Measurements from ENCODE around the gene LIX1L. TPM values are rescaled to one million over a fixed set of nuclear protein-coding genes. Genes with fewer than 3 reads are reported as not detected.

Gene LIX1L
- total RNA-seq, 1 experiment from 2014 or later = 12.4 TPM

- no TSS peak for BruUV-seq (replicated peaks)
- H3K36me3 ChIP-seq (ENCODE audit: control insufficient read depth in 1 of 2, insufficient read depth in 2 of 2, low read length in 2 of 2) = no peaks in the 10 kb centered on the region
- DNase-seq (ENCODE audit: low read depth, low spot score) (no peak), ATAC-seq (no peak)
- H3K4me1 ChIP-seq (ENCODE audit: control insufficient read depth in 1 of 2, insufficient read depth in 2 of 2, low read length in 2 of 2) = peaks cover 0 to 3% of the 10 kb centered on the region in 2 experiments; a peak in 1 of 4 replicates
- no peak overlapping the region for H3K9ac ChIP-seq (ENCODE audit: low read length)
- H3K79me2 ChIP-seq (ENCODE audit: insufficient read depth, low read length) = no peaks in the 10 kb centered on the region
- H4K20me1 ChIP-seq (ENCODE audit: insufficient read depth) = no peaks in the 10 kb centered on the region
- no peak overlapping the region for H3K4me3 ChIP-seq (replicated peaks in 1 of 2; ENCODE audit: low read depth in 1 of 2, low read length in 2 of 2)
- H3K27me3 ChIP-seq (ENCODE audit: insufficient read depth, low read length) = no peaks in the 10 kb centered on the region
- intact Hi-C loops (cut with micrococcal nuclease) = loop anchor here (10.0 kb wide), 1 partner anchor 62 kb away; no protein-coding TSS in a partner anchor
- H3K4me2 ChIP-seq (ENCODE audit: low read length) = no peak overlapping the region
- ChIA-PET CTCF (no interaction called here), POLR2A (interaction anchor here (1.1 kb wide), 1 partner anchor 12 kb away, joined by 3 read pairs; no protein-coding TSS in a partner anchor), RAD21 (ENCODE audit: low non-redundant PET in 1 of 2, low total read pairs in 2 of 2, uncharacterized antibody in 2 of 2, unreplicated experiment in 2 of 2) (no interaction called here)
- no peak overlapping the region for H2AFZ ChIP-seq (ENCODE audit: low read depth, low read length, poor library complexity, severe bottlenecking)
- no peak for TF ChIP-seq JUND (IDR thresholded peaks at IDR 0.05)
- TF ChIP-seq CBX3 (IDR thresholded peaks at IDR 0.05; ENCODE audit: low read depth) = no peak
- TF ChIP-seq ZFX (IDR thresholded peaks at IDR 0.05) = no peak
- TF ChIP-seq YY1 (IDR thresholded peaks at IDR 0.05; ENCODE audit: extremely low read depth, insufficient replicate concordance, low read depth, low read length) = no peak
- TF ChIP-seq, protein P1, sequence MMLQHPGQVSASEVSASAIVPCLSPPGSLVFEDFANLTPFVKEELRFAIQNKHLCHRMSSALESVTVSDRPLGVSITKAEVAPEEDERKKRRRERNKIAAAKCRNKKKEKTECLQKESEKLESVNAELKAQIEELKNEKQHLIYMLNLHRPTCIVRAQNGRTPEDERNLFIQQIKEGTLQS (IDR thresholded peaks at IDR 0.05) = no peak
- no peak for TF ChIP-seq REST (IDR thresholded peaks at IDR 0.05; ENCODE audit: low read depth)
- TF ChIP-seq EZH2 (IDR thresholded peaks at IDR 0.05) = no peak
- no peak for TF ChIP-seq RAD21 (IDR thresholded peaks at IDR 0.05; ENCODE audit: low read depth)
- TF ChIP-seq CEBPB (IDR thresholded peaks at IDR 0.05; ENCODE audit: low read depth) = no peak
- TF ChIP-seq ZNF274 (IDR thresholded peaks at IDR 0.05; ENCODE audit: low read depth, low read length) = no peak
- no peak for TF ChIP-seq POLR2A (IDR thresholded peaks at IDR 0.05; ENCODE audit: borderline replicate concordance, extremely low read depth, insufficient read depth, insufficient read length)
- H3K9me3 ChIP-seq (ENCODE audit: control insufficient read depth in 1 of 2, insufficient read depth in 1 of 2, low read depth in 1 of 2, low read length in 2 of 2) = no peaks in the 10 kb centered on the region
- H3K9me2 ChIP-seq (ENCODE audit: insufficient read depth) = no peaks in the 10 kb centered on the region
- H3K27ac ChIP-seq (ENCODE audit: low read depth, low read length) = no peak overlapping the region
These were observed 14.9 kb downstream of the LIX1L start for GRCh38 chr1:145942871-145943270.

Data from HCT116 (cell line).